ENCODE measurements around the gene NPHP1. TPM values are rescaled to one million over a fixed set of nuclear protein-coding genes. Genes with fewer than 3 reads are reported as not detected.
"Not testable (repeated sequence)": the region's sequence is repeated elsewhere in the genome, so short reads cannot be mapped to it uniquely, and the experiment has no call there.

NPHP1 gene
- total RNA-seq, 1 donor from 2014 or later, result 3.6 TPM

DNA sequence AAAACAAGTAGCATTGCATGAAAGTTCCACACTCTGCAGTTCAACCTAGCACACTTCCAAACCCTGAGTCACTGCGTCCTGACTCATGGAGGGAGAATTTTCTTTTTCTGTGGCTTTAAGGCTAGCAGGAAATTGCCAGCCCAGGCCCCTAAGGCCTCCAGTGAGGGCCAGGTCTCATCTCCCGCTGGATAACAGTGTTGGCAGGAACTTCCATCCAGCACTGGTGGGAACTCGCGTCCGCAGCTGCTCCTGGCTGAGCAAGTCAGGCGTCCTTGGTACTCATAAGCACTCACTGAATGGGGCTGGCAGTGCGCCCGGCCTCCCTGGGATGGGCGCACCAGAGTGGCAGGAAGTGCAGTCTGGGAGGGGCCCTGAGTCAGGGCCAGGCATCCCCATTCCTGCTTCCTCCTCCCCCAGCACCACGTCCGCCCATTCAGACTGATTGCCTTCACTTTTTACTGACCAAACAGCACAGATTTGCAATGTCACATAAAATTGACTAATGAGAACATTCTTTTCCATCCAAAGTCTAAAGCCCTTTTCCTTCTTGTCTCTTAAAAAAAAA, 103.5 kb downstream of the NPHP1 start:
- no peaks in the 10 kb centered on the region for H3K9me3 Mint-ChIP-seq (ENCODE audit: unreplicated experiment)
- no peaks in the 10 kb centered on the region for H3K36me3 Mint-ChIP-seq (ENCODE audit: unreplicated experiment)
- TF ChIP-seq, protein P1, sequence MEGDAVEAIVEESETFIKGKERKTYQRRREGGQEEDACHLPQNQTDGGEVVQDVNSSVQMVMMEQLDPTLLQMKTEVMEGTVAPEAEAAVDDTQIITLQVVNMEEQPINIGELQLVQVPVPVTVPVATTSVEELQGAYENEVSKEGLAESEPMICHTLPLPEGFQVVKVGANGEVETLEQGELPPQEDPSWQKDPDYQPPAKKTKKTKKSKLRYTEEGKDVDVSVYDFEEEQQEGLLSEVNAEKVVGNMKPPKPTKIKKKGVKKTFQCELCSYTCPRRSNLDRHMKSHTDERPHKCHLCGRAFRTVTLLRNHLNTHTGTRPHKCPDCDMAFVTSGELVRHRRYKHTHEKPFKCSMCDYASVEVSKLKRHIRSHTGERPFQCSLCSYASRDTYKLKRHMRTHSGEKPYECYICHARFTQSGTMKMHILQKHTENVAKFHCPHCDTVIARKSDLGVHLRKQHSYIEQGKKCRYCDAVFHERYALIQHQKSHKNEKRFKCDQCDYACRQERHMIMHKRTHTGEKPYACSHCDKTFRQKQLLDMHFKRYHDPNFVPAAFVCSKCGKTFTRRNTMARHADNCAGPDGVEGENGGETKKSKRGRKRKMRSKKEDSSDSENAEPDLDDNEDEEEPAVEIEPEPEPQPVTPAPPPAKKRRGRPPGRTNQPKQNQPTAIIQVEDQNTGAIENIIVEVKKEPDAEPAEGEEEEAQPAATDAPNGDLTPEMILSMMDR (IDR thresholded peaks at IDR 0.05), result no peak
- H3K4me1 Mint-ChIP-seq (ENCODE audit: unreplicated experiment), result peaks cover 55% of the 10 kb centered on the region
- peak; percentile 97 for DNase-seq (ENCODE audit: extremely low spot score, unreplicated experiment)
- H3K27ac Mint-ChIP-seq (ENCODE audit: unreplicated experiment), result peak overlapping the region; percentile 97
- H3K27me3 Mint-ChIP-seq (ENCODE audit: unreplicated experiment), result no peaks in the 10 kb centered on the region
- H3K4me3 Mint-ChIP-seq (ENCODE audit: unreplicated experiment), result peak overlapping the region; percentile 52

DNA sequence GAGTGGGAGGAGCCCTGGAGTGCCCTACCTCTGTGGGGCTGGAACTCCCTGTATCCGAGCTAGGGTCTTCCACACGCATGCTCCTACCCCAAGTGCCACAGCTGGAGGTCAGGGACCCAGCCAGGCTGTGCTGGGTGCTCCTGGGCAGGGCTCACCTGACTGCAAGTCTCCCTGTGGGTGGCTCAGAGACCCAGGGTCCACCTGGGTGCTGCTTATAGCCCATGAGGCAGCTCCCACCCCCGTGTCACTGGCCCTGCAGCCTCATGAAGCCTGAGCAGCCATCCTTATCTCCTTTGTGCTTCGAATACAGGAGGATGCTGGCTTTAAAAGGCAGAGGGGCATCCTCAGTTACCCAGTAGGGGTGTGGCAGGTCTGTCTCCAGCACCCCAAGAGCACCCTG, 103.9 kb downstream of the NPHP1 start:
- Mint-ChIP-seq H3K4me1 (ENCODE audit: unreplicated experiment) (peaks cover 51% of the 10 kb centered on the region), H3K27ac (ENCODE audit: unreplicated experiment) (peak overlapping the region; percentile 97), H3K4me3 (ENCODE audit: unreplicated experiment) (peak overlapping the region; percentile 52)
- H3K27me3 Mint-ChIP-seq (ENCODE audit: unreplicated experiment); H3K9me3 Mint-ChIP-seq (ENCODE audit: unreplicated experiment); H3K36me3 Mint-ChIP-seq (ENCODE audit: unreplicated experiment): not testable (repeated sequence)
- peak; percentile 54 for DNase-seq (ENCODE audit: extremely low spot score, unreplicated experiment)

DNA sequence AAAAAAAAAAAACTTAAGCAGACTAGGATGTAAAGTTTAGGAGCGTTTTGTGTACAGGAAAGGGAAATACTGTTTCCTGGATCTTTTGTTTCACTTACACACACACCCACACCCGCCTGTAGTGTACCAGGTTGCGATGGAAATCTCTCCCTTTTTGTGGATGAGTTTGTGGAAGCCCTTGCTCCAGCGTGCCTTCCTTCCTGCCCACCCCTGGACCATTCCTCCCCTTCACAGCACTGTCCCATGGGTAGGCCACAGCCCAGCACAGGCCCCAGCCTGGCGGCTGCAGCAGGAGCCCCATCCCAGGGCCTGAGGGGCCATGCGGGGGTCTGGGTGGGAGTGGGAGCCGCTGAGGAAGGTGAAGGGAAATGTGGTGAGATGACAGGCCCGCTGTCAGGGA, 104.3 kb downstream of the NPHP1 start:
- no peaks in the 10 kb centered on the region for H3K9me3 Mint-ChIP-seq (ENCODE audit: unreplicated experiment)
- H3K27ac Mint-ChIP-seq (ENCODE audit: unreplicated experiment), result peak overlapping the region; percentile 97

DNA sequence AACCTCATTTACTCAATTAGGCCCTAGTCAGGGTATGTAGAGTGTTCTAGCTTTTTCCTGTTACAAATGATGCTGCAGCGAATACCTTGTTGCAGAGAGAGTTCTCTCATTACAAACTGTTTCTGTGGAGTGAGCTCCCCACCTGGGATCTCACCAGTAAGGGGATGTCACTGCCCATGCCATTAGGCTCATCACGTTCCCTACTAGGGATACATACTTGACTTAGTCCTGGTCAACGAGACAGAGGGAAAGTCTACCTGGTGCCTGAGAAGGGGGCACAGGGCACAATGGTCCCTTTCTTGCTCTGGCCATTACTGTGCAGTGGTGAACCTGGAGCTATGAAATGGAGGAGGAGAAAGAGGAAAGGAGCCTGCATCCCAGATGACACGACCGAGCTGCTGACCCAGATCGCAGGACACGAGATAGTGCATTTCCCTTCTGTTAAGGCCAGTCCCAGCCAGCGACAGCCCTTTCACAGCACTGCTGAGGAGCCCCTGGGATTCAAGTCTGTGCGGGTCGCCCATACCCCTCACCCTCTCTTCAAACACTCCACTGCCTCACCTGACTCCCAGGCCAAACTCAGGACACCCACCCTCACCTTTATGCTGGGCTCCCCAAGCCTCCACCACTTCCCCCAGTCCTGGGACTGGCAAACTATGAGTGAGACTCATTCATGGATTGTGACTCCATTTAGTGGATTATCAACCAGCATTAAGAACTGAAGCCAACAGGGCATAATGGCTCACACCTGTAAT, 105.2 kb downstream of the NPHP1 start:
- Mint-ChIP-seq H3K4me3 (ENCODE audit: unreplicated experiment) (no peak overlapping the region), H3K36me3 (ENCODE audit: unreplicated experiment) (no peaks in the 10 kb centered on the region), H3K9me3 (ENCODE audit: unreplicated experiment) (no peaks in the 10 kb centered on the region), H3K27ac (ENCODE audit: unreplicated experiment) (peak overlapping the region; percentile 86), H3K27me3 (ENCODE audit: unreplicated experiment) (no peaks in the 10 kb centered on the region), H3K4me1 (ENCODE audit: unreplicated experiment) (peaks cover 41% of the 10 kb centered on the region)
- peak; percentile 48 for DNase-seq (ENCODE audit: extremely low spot score, unreplicated experiment)
- TF ChIP-seq, protein P1 (IDR thresholded peaks at IDR 0.05), result no peak

More for the DNA sequence above, 104.3 kb downstream of the NPHP1 start:
- TF ChIP-seq, protein P1 (IDR thresholded peaks at IDR 0.05), result no peak
- peak; percentile 60 for DNase-seq (ENCODE audit: extremely low spot score, unreplicated experiment)
- Mint-ChIP-seq H3K4me3 (ENCODE audit: unreplicated experiment) (no peak overlapping the region), H3K36me3 (ENCODE audit: unreplicated experiment) (no peaks in the 10 kb centered on the region), H3K4me1 (ENCODE audit: unreplicated experiment) (peaks cover 47% of the 10 kb centered on the region), H3K27me3 (ENCODE audit: unreplicated experiment) (no peaks in the 10 kb centered on the region)

DNA sequence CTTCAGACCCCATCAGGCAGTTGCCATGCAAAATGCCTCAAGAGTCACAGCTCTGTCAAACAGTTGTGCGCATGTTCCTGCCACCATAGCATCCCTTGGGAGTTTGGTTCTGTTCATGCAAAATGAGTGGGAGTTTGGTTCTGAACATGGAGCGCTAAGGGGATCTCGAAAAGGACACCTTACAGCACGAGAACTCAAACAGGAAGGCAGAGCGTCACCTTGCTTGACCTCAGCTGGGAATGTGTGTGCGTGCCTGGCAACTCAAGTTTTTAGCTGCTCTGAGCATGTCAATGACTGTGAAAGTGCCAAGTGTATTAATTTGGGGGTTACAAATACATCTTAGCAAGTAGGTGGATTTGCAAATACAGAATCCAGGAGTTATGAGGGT, 105.8 kb downstream of the NPHP1 start:
- Mint-ChIP-seq H3K27me3 (ENCODE audit: unreplicated experiment) (no peaks in the 10 kb centered on the region), H3K4me1 (ENCODE audit: unreplicated experiment) (peaks cover 35% of the 10 kb centered on the region), H3K36me3 (ENCODE audit: unreplicated experiment) (no peaks in the 10 kb centered on the region), H3K9me3 (ENCODE audit: unreplicated experiment) (no peaks in the 10 kb centered on the region), H3K27ac (ENCODE audit: unreplicated experiment) (no peak overlapping the region), H3K4me3 (ENCODE audit: unreplicated experiment) (no peak overlapping the region)
- TF ChIP-seq, protein P1 (IDR thresholded peaks at IDR 0.05), result no peak
- DNase-seq (ENCODE audit: extremely low spot score, unreplicated experiment), result peak; percentile 53

Measured in osteocyte (in vitro differentiated cells).